ENCODE data around the gene NOXRED1.

NOXRED1 gene

DNA sequence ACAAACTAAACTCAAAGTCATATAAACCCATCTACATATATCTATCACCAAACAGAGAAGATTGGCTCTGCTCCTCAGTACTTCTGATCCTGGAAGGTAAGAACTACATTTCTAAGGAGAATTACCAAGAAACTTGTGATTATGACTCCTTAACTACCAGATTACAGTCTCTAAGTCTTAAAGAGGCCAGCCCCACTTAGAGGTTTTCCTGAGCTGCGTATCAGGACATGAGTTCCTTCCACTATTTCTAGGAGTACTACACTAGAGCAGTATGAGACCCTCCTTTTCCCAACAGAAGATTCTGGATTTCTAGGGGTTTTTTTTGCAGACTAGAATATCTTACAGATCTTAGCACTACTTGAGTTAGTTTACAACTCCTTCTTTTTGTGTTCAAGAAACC, at the start of gene NOXRED1:
Gene NOXRED1 (minus strand): TSS at position 101 of the 400 bp plus-strand sequence. CDS start 634 bp downstream, outside the sequence.
- no peak within 1 kb of the TSS for H3K27ac Mint-ChIP-seq

GRCh38 chr14:77470224-77470870, 47.0 kb upstream of the NOXRED1 start:
- Mint-ChIP-seq H3K4me1 (ENCODE audit: low read depth) (no peaks in the 10 kb centered on the region), H3K27ac (no peak overlapping the region), H3K36me3 (ENCODE audit: low read depth) (peaks cover 28% of the 10 kb centered on the region), H3K4me3 (no peak overlapping the region), H3K27me3 (ENCODE audit: low read depth) (no peaks in the 10 kb centered on the region), H3K9me3 (no peaks in the 10 kb centered on the region)
- no peak for DNase-seq (ENCODE audit: low spot score)

More for the DNA sequence above, at the start of gene NOXRED1:
- no peak for DNase-seq (ENCODE audit: low spot score)
- H3K27me3 Mint-ChIP-seq (ENCODE audit: low read depth): no peaks in the 10 kb centered on the region
- H3K4me3 Mint-ChIP-seq: no peak within 1 kb of the TSS
- H3K9me3 Mint-ChIP-seq: peaks cover 12% of the 10 kb centered on the region
- H3K4me1 Mint-ChIP-seq (ENCODE audit: low read depth): no peaks in the 10 kb centered on the region
- H3K36me3 Mint-ChIP-seq (ENCODE audit: low read depth): peaks cover 52% of the 10 kb centered on the region

GRCh38 chr14:77469539-77469938, 46.2 kb upstream of the NOXRED1 start:
- Mint-ChIP-seq H3K4me3 (no peak overlapping the region), H3K36me3 (ENCODE audit: low read depth) (peaks cover 36% of the 10 kb centered on the region), H3K4me1 (ENCODE audit: low read depth) (no peaks in the 10 kb centered on the region), H3K27ac (no peak overlapping the region), H3K27me3 (ENCODE audit: low read depth) (no peaks in the 10 kb centered on the region), H3K9me3 (no peaks in the 10 kb centered on the region)
- no peak for DNase-seq (ENCODE audit: low spot score)

GRCh38 chr14:77469067-77469505, 45.8 kb upstream of the NOXRED1 start:
- peaks cover 39% of the 10 kb centered on the region for H3K36me3 Mint-ChIP-seq (ENCODE audit: low read depth)
- no peaks in the 10 kb centered on the region for H3K27me3 Mint-ChIP-seq (ENCODE audit: low read depth)
- DNase-seq (ENCODE audit: low spot score): no peak
- H3K4me1 Mint-ChIP-seq (ENCODE audit: low read depth): no peaks in the 10 kb centered on the region
- H3K27ac Mint-ChIP-seq: no peak overlapping the region
- H3K4me3 Mint-ChIP-seq: no peak overlapping the region
- H3K9me3 Mint-ChIP-seq: no peaks in the 10 kb centered on the region

GRCh38 chr14:77467801-77468200, 44.5 kb upstream of the NOXRED1 start:
- no peaks in the 10 kb centered on the region for H3K27me3 Mint-ChIP-seq (ENCODE audit: low read depth)
- no peaks in the 10 kb centered on the region for H3K9me3 Mint-ChIP-seq
- H3K27ac Mint-ChIP-seq: no peak overlapping the region
- H3K4me3 Mint-ChIP-seq: no peak overlapping the region
- H3K4me1 Mint-ChIP-seq (ENCODE audit: low read depth): no peaks in the 10 kb centered on the region
- no peak for DNase-seq (ENCODE audit: low spot score)
- peaks cover 46% of the 10 kb centered on the region for H3K36me3 Mint-ChIP-seq (ENCODE audit: low read depth)

GRCh38 chr14:77459072-77459723, 35.9 kb upstream of the NOXRED1 start:
- Mint-ChIP-seq H3K27ac (peak overlapping the region; percentile 97), H3K9me3 (no peaks in the 10 kb centered on the region), H3K4me1 (ENCODE audit: low read depth) (peaks cover 24% of the 10 kb centered on the region), H3K36me3 (ENCODE audit: low read depth) (peaks cover 39% of the 10 kb centered on the region), H3K4me3 (peak overlapping the region; percentile 97), H3K27me3 (ENCODE audit: low read depth) (no peaks in the 10 kb centered on the region)
- peak; percentile 60 for DNase-seq (ENCODE audit: low spot score)

- peaks cover 24% of the 10 kb centered on the region for H3K4me1 Mint-ChIP-seq (ENCODE audit: low read depth)
- no peaks in the 10 kb centered on the region for H3K27me3 Mint-ChIP-seq (ENCODE audit: low read depth)
- peak; percentile 50 for DNase-seq (ENCODE audit: low spot score)
- peak overlapping the region; percentile 97 for H3K27ac Mint-ChIP-seq
- H3K4me3 Mint-ChIP-seq: peak overlapping the region; percentile 97
- H3K36me3 Mint-ChIP-seq (ENCODE audit: low read depth): peaks cover 34% of the 10 kb centered on the region
- no peaks in the 10 kb centered on the region for H3K9me3 Mint-ChIP-seq
Measured at GRCh38 chr14:77458249-77458950, 35.1 kb upstream of the NOXRED1 start.

DNA sequence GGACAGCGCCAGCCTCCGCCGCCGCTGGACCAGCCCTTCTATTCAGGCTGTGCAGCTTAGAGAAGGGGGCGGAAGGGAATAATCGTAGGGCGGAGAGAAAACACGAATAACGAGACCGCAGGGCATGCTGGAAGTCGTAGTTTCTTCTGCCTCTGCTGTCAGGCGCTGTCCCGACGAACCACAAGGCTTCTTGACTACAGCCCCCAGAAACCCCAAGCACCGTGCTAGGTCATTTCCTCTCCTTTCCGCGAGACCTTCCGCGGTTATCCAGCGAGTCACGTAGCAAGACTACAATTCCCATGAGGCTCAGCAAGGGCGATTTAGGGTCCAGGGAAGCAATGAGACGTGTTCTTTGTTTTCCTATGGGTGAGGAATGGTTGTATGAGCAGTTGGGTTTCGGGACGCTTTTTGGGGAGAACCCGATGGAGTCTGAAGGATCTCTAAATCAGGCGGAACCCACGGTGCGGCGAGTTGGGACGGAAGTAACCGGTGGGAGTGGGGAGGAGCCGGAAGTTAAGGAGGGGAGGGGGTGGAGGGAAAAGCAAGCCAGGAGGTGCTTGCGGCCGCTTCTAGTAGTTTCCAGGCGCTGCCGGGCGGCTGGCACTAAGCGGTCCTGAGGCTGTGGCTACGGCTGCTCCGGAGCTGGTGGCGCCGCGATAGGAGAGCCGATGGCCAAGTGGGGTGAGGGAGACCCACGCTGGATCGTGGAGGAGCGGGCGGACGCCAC, 34.4 kb upstream of the NOXRED1 start, which contains the start of the genes AHSA1 and VIPAS39:
Gene AHSA1 (plus strand): TSS at position 572 of the 727 bp plus-strand sequence. CDS start 97 bp downstream, at position 669.
Gene VIPAS39 (minus strand): TSS at position 80 of the 727 bp plus-strand sequence. CDS start 3,499 bp downstream, outside the sequence.
- H3K4me3 Mint-ChIP-seq: peak within 1 kb of the TSS; percentile 97
- DNase-seq (ENCODE audit: low spot score): peak; percentile 95
- no peaks in the 10 kb centered on the region for H3K9me3 Mint-ChIP-seq
- peaks cover 24% of the 10 kb centered on the region for H3K4me1 Mint-ChIP-seq (ENCODE audit: low read depth)
- peak within 1 kb of the TSS; percentile 97 for H3K27ac Mint-ChIP-seq
- peaks cover 34% of the 10 kb centered on the region for H3K36me3 Mint-ChIP-seq (ENCODE audit: low read depth)
- H3K27me3 Mint-ChIP-seq (ENCODE audit: low read depth): no peaks in the 10 kb centered on the region

DNA sequence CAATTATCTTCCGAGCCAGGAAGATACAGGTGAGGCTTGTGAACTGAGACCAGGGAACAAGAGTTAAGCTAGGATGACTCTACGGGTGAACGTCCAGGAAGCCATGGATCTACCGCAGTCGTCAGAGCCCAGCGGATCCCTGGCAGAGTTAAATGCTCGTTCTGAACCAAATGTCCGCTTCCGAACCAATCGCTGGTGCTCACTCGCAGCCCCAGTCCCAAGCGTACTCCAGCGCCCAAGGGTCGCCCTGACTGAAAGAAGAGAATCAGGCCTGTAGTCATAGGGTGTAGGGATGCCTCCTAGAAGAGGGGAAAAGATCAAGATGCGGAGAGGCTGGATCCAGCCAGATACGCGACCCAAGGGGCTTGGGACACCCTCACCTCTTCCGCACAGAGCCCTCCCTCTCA, 33.8 kb upstream of the NOXRED1 start:
- no peaks in the 10 kb centered on the region for H3K9me3 Mint-ChIP-seq
- peak overlapping the region; percentile 97 for H3K27ac Mint-ChIP-seq

GRCh38 chr14:77455966-77456640, 32.8 kb upstream of the NOXRED1 start:
- Mint-ChIP-seq H3K27ac (no peak overlapping the region), H3K4me3 (peak overlapping the region; percentile 97), H3K36me3 (ENCODE audit: low read depth) (peaks cover 27% of the 10 kb centered on the region), H3K27me3 (ENCODE audit: low read depth) (no peaks in the 10 kb centered on the region), H3K9me3 (no peaks in the 10 kb centered on the region), H3K4me1 (ENCODE audit: low read depth) (peaks cover 24% of the 10 kb centered on the region)
- DNase-seq (ENCODE audit: low spot score): no peak

More for the DNA sequence above, 33.8 kb upstream of the NOXRED1 start:
- peaks cover 24% of the 10 kb centered on the region for H3K4me1 Mint-ChIP-seq (ENCODE audit: low read depth)
- peak overlapping the region; percentile 97 for H3K4me3 Mint-ChIP-seq
- no peaks in the 10 kb centered on the region for H3K27me3 Mint-ChIP-seq (ENCODE audit: low read depth)
- DNase-seq (ENCODE audit: low spot score): no peak
- H3K36me3 Mint-ChIP-seq (ENCODE audit: low read depth): peaks cover 30% of the 10 kb centered on the region

DNA sequence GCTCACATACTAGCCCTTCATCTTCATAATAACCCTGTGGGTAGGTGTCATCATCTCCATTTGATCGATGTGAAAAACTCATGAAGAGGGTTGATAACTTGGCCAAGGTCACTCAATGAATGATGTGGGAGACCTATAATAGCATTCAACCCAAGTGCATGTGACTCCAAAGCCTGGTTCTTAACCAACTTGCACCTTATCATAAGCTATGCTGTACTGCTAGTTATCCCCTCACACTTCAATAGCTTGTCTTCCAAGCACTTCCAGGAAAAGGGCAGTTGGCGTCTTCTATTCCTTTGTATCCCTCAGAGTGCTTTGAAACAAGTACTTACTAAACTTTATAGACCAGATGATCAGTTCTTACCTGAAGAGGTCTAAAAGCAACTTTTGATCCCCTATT, 18.9 kb upstream of the NOXRED1 start:
- Mint-ChIP-seq H3K27ac (no peak overlapping the region), H3K27me3 (ENCODE audit: low read depth) (no peaks in the 10 kb centered on the region), H3K4me1 (ENCODE audit: low read depth) (no peaks in the 10 kb centered on the region), H3K9me3 (no peaks in the 10 kb centered on the region), H3K4me3 (no peak overlapping the region), H3K36me3 (ENCODE audit: low read depth) (peaks cover 37% of the 10 kb centered on the region)
- no peak for DNase-seq (ENCODE audit: low spot score)

- no peaks in the 10 kb centered on the region for H3K4me1 Mint-ChIP-seq (ENCODE audit: low read depth)
- H3K4me3 Mint-ChIP-seq: no peak overlapping the region
- H3K36me3 Mint-ChIP-seq (ENCODE audit: low read depth): peaks cover 40% of the 10 kb centered on the region
- no peak for DNase-seq (ENCODE audit: low spot score)
- H3K27me3 Mint-ChIP-seq (ENCODE audit: low read depth): no peaks in the 10 kb centered on the region
- H3K27ac Mint-ChIP-seq: no peak overlapping the region
- no peaks in the 10 kb centered on the region for H3K9me3 Mint-ChIP-seq
Measured at GRCh38 chr14:77439861-77440260, 16.5 kb upstream of the NOXRED1 start.

GRCh38 chr14:77438596-77438995, 15.3 kb upstream of the NOXRED1 start:
- Mint-ChIP-seq H3K27me3 (ENCODE audit: low read depth) (no peaks in the 10 kb centered on the region), H3K9me3 (no peaks in the 10 kb centered on the region), H3K27ac (no peak overlapping the region), H3K36me3 (ENCODE audit: low read depth) (peaks cover 40% of the 10 kb centered on the region), H3K4me1 (ENCODE audit: low read depth) (no peaks in the 10 kb centered on the region), H3K4me3 (no peak overlapping the region)
- DNase-seq (ENCODE audit: low spot score): no peak

All from T-helper 2 cell treated with Interferon-gamma antibody and Interleukin-4, amounts not matched to agents 5 μg/mL and 100 μg/mL, for 36 hours (primary cell).